ENCODE results near the gene TRIM29.

Gene TRIM29

DNA sequence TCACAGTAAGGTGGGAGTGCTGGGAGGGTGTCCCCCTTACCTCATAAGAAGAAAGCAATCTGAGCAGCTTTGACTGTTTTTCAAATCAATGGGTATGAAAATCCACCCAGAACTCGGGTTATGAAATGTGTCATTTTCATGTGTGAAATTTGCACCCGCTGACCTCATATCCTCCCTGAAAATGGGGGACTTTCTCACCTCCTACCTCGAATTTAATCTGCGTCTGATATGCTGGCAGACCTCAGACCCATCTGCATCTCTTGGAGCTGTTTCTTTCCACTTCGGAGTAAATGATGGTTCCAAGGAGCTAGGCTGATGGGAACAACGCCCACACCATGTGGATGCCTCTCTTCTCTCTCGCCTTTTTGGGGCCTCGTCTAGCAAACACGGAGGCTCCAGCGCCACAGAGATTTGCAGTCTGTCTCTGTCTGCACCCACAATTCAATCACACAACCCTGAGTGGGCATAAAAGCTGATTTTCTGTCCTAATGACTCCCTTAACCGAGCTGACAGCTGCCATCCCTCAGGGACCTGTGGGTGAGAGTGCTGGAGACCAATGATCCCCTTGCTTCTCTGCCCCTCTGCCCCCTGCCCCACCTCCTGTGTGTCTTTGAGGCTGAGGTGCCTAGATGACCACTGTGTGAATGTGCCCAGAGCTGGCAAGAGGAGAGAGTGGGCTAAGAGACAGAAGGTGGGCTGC lies 71.0 kb downstream of the TRIM29 start:
- no peak overlapping the region for H3K27ac ChIP-seq
- TF ChIP-seq, protein P1, sequence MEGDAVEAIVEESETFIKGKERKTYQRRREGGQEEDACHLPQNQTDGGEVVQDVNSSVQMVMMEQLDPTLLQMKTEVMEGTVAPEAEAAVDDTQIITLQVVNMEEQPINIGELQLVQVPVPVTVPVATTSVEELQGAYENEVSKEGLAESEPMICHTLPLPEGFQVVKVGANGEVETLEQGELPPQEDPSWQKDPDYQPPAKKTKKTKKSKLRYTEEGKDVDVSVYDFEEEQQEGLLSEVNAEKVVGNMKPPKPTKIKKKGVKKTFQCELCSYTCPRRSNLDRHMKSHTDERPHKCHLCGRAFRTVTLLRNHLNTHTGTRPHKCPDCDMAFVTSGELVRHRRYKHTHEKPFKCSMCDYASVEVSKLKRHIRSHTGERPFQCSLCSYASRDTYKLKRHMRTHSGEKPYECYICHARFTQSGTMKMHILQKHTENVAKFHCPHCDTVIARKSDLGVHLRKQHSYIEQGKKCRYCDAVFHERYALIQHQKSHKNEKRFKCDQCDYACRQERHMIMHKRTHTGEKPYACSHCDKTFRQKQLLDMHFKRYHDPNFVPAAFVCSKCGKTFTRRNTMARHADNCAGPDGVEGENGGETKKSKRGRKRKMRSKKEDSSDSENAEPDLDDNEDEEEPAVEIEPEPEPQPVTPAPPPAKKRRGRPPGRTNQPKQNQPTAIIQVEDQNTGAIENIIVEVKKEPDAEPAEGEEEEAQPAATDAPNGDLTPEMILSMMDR (conservative IDR thresholded peaks at IDR 0.05) = no peak

DNA sequence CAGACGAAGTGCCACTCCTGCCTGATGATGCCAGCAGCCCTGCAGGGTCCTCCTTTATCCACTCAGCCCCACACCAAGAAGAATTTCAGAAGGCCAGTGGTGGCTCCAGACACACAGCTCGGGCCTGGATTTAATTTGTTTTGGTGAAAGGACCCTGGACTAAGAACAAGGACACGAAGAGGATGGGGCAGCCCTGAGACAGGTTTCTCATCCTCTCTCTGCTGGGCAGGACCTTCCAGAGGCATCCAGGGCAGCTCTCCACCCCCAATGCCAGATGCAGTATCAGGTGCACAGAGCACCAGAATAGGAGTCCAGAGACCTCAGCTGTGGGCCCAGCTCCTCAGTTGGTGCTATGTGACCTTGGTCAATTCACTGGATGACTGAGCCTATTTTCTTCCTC lies 72.0 kb downstream of the TRIM29 start:
- H3K27ac ChIP-seq = no peak overlapping the region
- TF ChIP-seq, protein P1 (conservative IDR thresholded peaks at IDR 0.05) = no peak

DNA sequence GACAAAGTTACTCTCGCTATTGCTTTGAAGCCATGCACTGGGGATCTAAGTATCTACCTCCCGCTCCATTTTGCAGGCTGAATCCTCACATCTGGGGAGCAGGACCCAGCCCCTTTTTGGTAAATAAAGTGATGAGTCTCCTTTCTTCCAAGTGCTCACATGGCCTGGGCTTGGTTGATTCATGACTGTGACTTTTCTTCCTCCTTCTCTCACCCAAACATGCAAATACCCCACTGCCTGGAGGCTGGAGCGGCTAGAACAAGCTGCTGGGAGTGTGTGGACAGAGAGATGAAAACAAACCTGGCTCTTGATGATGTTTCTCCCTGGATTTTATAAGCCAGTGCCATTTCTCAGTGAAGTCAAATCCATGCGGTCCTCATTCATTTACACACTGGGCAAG lies 72.7 kb downstream of the TRIM29 start:
- no peak overlapping the region for H3K27ac ChIP-seq
- TF ChIP-seq, protein P1 (conservative IDR thresholded peaks at IDR 0.05) = no peak

DNA sequence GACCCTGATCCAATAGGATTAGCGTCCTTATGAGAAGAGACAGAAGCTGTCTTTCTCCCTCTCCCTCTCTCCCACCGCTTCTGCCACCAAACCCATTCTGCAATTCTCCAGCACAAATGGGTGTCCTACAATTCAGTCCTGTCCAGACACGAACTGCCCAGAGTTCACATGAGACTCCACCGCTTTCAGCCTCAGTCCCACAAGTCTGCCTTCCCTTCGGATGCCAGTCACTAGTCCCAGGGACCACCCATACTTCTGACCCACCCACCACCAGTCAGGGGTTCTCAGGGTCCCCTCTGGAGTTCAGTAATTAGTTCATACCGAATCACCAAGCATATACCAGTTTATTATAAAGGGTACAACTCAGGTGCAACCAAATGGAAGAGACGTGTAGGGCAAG lies 73.6 kb downstream of the TRIM29 start:
- TF ChIP-seq, protein P1 (conservative IDR thresholded peaks at IDR 0.05) = no peak
- no peak overlapping the region for H3K27ac ChIP-seq

DNA sequence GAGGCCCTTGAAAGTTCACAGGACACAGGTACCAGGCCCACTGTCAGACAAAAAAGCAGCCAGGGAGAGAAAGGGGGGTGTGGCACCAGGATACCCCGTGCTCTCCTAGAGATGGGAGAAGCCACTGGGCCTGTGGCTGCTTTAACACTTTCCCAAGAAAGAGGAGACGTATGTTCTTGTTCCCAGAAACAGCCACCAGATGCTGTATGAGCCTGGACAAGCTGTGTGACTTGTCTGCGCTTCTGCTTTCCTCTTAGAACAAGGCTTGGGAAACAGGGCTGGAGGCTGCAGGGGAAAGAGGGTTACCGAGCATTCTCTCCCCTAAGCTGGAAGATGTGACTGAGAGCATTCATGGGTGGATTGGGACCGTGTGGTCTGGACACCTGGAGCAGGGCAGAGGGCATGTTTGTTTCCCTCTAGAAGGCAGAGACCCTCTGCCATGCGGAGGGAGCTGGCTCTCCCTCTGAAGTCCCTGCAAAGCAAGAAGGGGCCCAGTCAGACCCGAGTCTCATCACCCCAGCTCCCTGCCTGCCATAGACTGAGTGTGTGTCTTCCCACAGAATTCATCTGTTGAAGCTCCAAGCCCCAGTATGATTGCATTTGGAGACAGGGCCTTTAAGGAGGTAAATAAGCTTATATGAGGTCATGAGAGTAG lies 74.1 kb downstream of the TRIM29 start:
- no peak overlapping the region for H3K27ac ChIP-seq
- TF ChIP-seq, protein P1 (conservative IDR thresholded peaks at IDR 0.05) = no peak

DNA sequence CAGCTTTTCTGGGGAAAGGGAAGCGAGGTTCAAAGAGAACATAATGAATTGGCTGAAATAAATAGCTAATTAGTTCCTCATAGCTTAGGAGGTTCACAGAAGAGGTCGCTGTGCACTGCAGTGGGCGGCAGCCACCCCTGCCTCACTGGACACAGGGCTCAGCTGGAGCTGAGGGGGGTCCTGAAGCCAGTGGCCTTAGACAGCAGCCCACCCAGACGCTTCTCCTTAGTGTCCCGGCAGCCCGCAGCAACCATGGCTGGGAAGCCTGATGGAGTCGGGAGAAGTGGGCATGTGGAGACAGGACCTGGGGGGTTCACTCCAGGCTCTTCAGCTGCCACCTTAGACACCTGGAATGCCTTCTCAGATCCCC lies 75.4 kb downstream of the TRIM29 start:
- TF ChIP-seq, protein P1 (conservative IDR thresholded peaks at IDR 0.05) = no peak
- H3K27ac ChIP-seq = no peak overlapping the region

DNA sequence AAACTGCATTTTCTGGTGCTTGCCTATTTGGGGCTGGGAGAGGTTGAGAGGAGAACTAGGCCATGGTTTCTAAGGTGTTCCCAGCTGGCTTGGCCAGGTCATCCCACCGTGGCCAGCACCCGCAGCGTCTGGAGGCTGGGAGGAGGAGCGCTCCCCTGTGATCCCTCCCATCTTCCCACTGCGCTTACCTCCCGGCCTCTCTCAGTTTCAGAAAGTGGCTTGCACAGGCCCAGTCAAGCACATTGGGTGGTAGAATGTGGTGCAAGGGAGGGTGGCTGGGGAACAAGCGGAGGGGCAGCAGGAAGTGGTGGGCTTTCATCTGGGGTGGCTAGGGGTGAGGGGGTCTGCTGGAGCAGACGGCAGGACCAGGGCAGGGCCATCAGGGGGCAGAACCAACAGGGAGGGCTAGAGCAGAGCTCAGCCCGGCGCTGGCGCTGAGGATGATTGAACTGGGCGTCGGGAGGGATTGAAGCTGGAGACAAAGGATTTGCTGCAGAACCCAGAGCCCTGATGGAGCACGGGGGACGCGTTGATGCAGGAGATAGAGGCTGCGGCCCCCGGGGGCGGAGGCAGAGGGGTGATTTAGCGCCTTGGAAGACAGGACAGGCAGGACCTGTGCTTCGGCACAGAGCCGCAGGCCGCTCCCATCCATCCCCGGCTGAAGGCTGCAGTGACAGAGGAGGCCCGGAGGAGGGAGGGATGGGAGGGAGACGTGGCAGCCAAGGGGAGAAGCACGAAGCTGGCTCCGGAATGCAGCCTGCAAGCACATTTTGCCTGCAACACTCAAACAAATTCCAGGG lies 76.0 kb downstream of the TRIM29 start:
- TF ChIP-seq, protein P1 (conservative IDR thresholded peaks at IDR 0.05) = no peak
- no peak overlapping the region for H3K27ac ChIP-seq

All from VCaP (cell line).